Measurements from ENCODE around the gene ANO1. TPM values are rescaled to one million over a fixed set of nuclear protein-coding genes. Genes with fewer than 3 reads are reported as not detected.
"Not testable (repeated sequence)": the region's sequence is repeated elsewhere in the genome, so short reads cannot be mapped to it uniquely, and the experiment has no call there.

ANO1 gene
- total RNA-seq, 2 experiments from 2014 or later, result not detected

DNA sequence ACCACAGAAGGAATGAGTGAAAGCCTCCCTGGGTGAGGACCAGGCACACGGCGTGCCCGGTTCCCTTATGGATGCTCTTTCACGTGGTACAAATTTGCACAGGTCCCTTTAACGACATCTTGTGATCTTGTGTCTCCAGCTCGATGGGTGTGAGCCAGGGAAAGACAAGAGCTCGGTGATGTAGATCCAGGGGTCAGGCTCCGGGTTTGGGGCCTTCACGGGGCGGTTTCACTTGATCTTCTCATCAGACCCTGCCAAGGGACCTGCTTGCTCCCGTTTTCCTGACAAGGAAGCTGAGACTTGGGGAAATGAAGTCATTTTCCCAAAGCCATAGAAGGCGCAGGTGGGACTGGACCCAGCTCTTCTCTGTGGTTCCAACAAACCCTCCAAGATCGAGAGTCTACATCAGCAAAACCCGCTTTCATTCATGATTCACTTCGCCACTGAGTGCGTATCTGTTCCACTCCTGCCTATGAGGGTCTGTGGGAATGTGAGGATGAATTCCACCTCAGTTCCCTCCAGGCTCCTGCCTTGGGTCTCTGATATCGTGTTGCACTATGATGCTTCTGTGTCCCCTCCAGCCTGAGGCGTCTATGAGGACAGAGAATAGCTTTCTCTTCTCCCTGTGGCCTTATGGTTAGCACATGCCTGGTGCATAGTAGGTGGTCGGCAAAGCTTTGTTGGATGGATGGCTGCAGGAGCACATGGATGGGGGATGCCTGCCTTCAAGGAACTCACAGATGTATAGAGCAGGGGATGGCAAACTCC is 45.0 kb upstream of the ANO1 start:
- Histone ChIP-seq H3K27ac (ENCODE audit: low read depth in 1 of 2, low read length in 2 of 2) (no peak overlapping the region), H3K9me3 (ENCODE audit: control insufficient read depth in 1 of 2, insufficient read depth in 1 of 2, low read length in 2 of 2) (peaks cover 4 to 11% of the 10 kb centered on the region in 2 experiments), H3K4me3 (ENCODE audit: low read length) (no peak overlapping the region), H3K36me3 (ENCODE audit: insufficient read depth, low read length) (no peaks in the 10 kb centered on the region), H3K27me3 (ENCODE audit: control insufficient read depth in 1 of 2, insufficient read depth in 2 of 2, low read length in 2 of 2) (peaks cover 0 to 2% of the 10 kb centered on the region in 2 experiments), H3K4me1 (ENCODE audit: insufficient read depth, low read length) (no peaks in the 10 kb centered on the region)
- DNase-seq (no peak), ATAC-seq (ENCODE audit: poor library complexity) (no peak)
- TF ChIP-seq, protein P1, sequence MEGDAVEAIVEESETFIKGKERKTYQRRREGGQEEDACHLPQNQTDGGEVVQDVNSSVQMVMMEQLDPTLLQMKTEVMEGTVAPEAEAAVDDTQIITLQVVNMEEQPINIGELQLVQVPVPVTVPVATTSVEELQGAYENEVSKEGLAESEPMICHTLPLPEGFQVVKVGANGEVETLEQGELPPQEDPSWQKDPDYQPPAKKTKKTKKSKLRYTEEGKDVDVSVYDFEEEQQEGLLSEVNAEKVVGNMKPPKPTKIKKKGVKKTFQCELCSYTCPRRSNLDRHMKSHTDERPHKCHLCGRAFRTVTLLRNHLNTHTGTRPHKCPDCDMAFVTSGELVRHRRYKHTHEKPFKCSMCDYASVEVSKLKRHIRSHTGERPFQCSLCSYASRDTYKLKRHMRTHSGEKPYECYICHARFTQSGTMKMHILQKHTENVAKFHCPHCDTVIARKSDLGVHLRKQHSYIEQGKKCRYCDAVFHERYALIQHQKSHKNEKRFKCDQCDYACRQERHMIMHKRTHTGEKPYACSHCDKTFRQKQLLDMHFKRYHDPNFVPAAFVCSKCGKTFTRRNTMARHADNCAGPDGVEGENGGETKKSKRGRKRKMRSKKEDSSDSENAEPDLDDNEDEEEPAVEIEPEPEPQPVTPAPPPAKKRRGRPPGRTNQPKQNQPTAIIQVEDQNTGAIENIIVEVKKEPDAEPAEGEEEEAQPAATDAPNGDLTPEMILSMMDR (IDR thresholded peaks at IDR 0.05), result no peak
- intact Hi-C loops (cut with DNase I, micrococcal nuclease), result no loop called here
- peaks cover 46% of the 10 kb centered on the region for H3K27me3 Mint-ChIP-seq
- H3K27ac Mint-ChIP-seq, result no peak overlapping the region
- ChIA-PET CTCF (no interaction called here), POLR2A (no interaction called here)
- no peak overlapping the region for H3K4me3 Mint-ChIP-seq
- no peaks in the 10 kb centered on the region for H3K36me3 Mint-ChIP-seq (ENCODE audit: low read depth)
- peaks cover 6% of the 10 kb centered on the region for H3K9me3 Mint-ChIP-seq
- H3K4me1 Mint-ChIP-seq (ENCODE audit: low read depth), result no peaks in the 10 kb centered on the region

DNA sequence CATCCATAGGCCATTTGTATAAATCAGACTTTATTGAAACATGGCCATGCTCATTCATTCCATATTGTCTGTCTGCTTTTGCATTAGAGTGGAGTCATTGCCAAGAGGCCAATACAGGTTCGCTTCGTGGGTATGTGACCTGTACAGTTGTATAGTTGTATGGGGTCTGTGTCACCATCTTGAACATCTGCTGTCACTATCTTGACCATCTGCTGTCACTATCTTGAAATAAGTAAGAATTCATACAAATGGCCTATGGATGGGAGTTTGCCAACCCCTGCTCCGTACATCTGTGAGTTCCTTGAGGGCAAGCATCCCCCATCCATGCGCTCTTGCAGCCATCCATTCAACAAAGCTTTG is 44.4 kb upstream of the ANO1 start:
- intact Hi-C loops (cut with DNase I, micrococcal nuclease), result no loop called here
- CTCF ChIA-PET, result no interaction called here
- peaks cover 12% of the 10 kb centered on the region for H3K9me3 Mint-ChIP-seq

GRCh38 chr11:70034740-70035365 is 43.3 kb upstream of the ANO1 start:
- Mint-ChIP-seq H3K27me3 (peaks cover 56% of the 10 kb centered on the region), H3K27ac (no peak overlapping the region), H3K4me1 (ENCODE audit: low read depth) (no peaks in the 10 kb centered on the region), H3K4me3 (no peak overlapping the region), H3K36me3 (ENCODE audit: low read depth) (no peaks in the 10 kb centered on the region), H3K9me3 (peaks cover 14% of the 10 kb centered on the region)
- no peaks in the 10 kb centered on the region for H3K4me1 ChIP-seq (ENCODE audit: insufficient read depth, low read length)
- no peak overlapping the region for H3K27ac ChIP-seq (ENCODE audit: low read depth in 1 of 2, low read length in 2 of 2)
- H3K9me3 ChIP-seq (ENCODE audit: control insufficient read depth in 1 of 2, insufficient read depth in 1 of 2, low read length in 2 of 2), result peaks cover 11 to 12% of the 10 kb centered on the region in 2 experiments
- TF ChIP-seq, protein P1 (IDR thresholded peaks at IDR 0.05), result no peak
- ChIA-PET POLR2A (no interaction called here), CTCF (no interaction called here)
- no peak overlapping the region for H3K4me3 ChIP-seq (ENCODE audit: low read length)
- no peak for ATAC-seq (ENCODE audit: poor library complexity)
- DNase-seq, result no peak
- H3K36me3 ChIP-seq (ENCODE audit: insufficient read depth, low read length), result no peaks in the 10 kb centered on the region
- H3K27me3 ChIP-seq (ENCODE audit: control insufficient read depth in 1 of 2, insufficient read depth in 2 of 2, low read length in 2 of 2), result peaks cover 0 to 2% of the 10 kb centered on the region in 2 experiments
- intact Hi-C loops (cut with DNase I, micrococcal nuclease), result no loop called here

More for the DNA sequence above, 44.4 kb upstream of the ANO1 start:
- TF ChIP-seq, protein P1 (IDR thresholded peaks at IDR 0.05), result no peak
- Mint-ChIP-seq H3K4me1 (ENCODE audit: low read depth) (no peaks in the 10 kb centered on the region), H3K27me3 (peaks cover 52% of the 10 kb centered on the region), H3K4me3 (no peak overlapping the region), H3K27ac (no peak overlapping the region), H3K36me3 (ENCODE audit: low read depth) (no peaks in the 10 kb centered on the region)
- H3K27ac ChIP-seq (ENCODE audit: low read depth in 1 of 2, low read length in 2 of 2), result no peak overlapping the region
- H3K9me3 ChIP-seq (ENCODE audit: control insufficient read depth in 1 of 2, insufficient read depth in 1 of 2, low read length in 2 of 2), result peaks cover 10 to 11% of the 10 kb centered on the region in 2 experiments
- no peak overlapping the region for H3K4me3 ChIP-seq (ENCODE audit: low read length)
- no peaks in the 10 kb centered on the region for H3K4me1 ChIP-seq (ENCODE audit: insufficient read depth, low read length)
- DNase-seq (no peak), ATAC-seq (ENCODE audit: poor library complexity) (no peak)
- POLR2A ChIA-PET, result no interaction called here
- H3K27me3 ChIP-seq (ENCODE audit: control insufficient read depth in 1 of 2, insufficient read depth in 2 of 2, low read length in 2 of 2), result peaks cover 0 to 2% of the 10 kb centered on the region in 2 experiments
- H3K36me3 ChIP-seq (ENCODE audit: insufficient read depth, low read length), result no peaks in the 10 kb centered on the region

DNA sequence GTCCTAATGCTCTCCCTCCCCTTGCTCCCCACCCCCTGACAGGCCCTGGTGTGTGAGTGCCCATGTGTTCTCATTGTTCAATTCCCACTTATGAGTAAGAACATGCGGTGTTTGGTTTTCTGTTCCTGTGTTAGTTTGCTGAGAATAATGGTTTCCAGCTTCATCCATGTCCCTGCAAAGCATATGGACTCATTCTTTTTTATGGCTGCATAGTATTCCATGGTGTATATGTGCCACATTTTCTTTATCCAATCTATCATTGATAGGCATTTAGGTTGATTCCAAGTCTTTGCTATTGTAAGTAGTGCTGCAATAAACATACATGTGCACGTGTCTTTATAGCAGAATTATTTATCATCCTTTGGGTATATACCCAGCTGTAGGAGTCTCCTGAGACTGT is 42.5 kb upstream of the ANO1 start:
- peaks cover 56% of the 10 kb centered on the region for H3K27me3 Mint-ChIP-seq

More for the DNA sequence above, 42.5 kb upstream of the ANO1 start:
- H3K4me1 ChIP-seq (ENCODE audit: insufficient read depth, low read length); H3K4me3 ChIP-seq (ENCODE audit: low read length); H3K4me3 Mint-ChIP-seq; intact Hi-C loops (cut with DNase I, micrococcal nuclease); POLR2A ChIA-PET; ATAC-seq (ENCODE audit: poor library complexity); DNase-seq; H3K27ac Mint-ChIP-seq; H3K27me3 ChIP-seq (ENCODE audit: control insufficient read depth in 1 of 2, insufficient read depth in 2 of 2, low read length in 2 of 2); H3K36me3 ChIP-seq (ENCODE audit: insufficient read depth, low read length); H3K27ac ChIP-seq (ENCODE audit: low read depth in 1 of 2, low read length in 2 of 2); H3K4me1 Mint-ChIP-seq (ENCODE audit: low read depth); H3K36me3 Mint-ChIP-seq (ENCODE audit: low read depth); CTCF ChIA-PET: not testable (repeated sequence)
- peaks cover 11 to 12% of the 10 kb centered on the region in 2 experiments for H3K9me3 ChIP-seq (ENCODE audit: control insufficient read depth in 1 of 2, insufficient read depth in 1 of 2, low read length in 2 of 2)
- H3K9me3 Mint-ChIP-seq, result peaks cover 14% of the 10 kb centered on the region

Measured in CD4-positive, alpha-beta T cell (primary cell).